ENCODE data around the gene TMEM129. TPM values are rescaled to one million over a fixed set of nuclear protein-coding genes. Genes with fewer than 3 reads are reported as not detected.

TMEM129 gene
- total RNA-seq, 1 donor from 2014 or later: 24.1 TPM

- peak; percentile 76 for DNase-seq (ENCODE audit: low spot score)
- intact Hi-C loops (cut with DNase I): loop anchor here (5.0 kb wide), 1 partner anchor 35 kb away; no protein-coding TSS in a partner anchor
Measured at GRCh38 chr4:1727117-1728031, 6.3 kb upstream of the TMEM129 start.

DNA sequence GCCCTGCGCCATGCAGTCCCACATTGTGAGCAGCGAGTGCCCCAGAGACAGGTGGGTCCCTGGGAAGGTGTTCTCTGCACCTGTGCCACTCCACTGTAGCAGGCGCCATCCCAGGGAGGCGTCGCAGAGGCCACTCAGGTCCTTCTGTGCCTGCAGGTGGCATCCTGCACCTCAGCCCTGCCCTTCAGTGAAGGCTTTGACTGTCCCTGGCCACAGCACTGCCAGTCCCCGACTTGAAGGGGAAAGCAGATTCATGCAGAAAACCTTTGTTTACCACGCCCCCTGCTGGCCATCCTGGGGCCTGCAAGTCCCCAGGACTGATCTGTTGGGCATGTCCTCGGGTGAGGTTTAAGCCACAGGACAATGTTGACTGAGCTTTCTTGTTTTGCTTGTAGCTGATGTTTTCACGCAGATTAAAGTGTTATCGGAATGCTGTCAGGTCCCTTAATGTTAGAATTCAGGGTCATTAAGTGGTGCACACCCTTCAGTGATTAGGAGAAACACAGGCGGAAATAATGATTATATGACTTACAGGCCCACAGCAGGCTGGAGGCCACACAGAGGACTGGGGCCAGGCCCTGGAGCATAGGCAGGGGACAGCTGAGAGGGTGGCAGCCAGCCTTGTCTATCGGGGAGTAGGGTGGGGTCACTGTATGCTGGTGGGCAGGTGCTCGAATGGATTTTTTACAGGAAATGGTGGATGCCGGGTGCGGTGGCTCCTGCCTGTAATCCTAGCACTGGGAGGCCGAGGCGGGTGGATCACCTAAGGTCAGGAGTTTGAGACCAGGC is 5.2 kb upstream of the TMEM129 start:
- intact Hi-C loops (cut with DNase I): loop anchor here (5.0 kb wide), 1 partner anchor 34 kb away; no protein-coding TSS in a partner anchor
- DNase-seq (ENCODE audit: low spot score) (peak; percentile 94), ATAC-seq (peak; percentile 58)

More at GRCh38 chr4:1727117-1728031, 6.3 kb upstream of the TMEM129 start:
- peak; percentile 23 for ATAC-seq

DNA sequence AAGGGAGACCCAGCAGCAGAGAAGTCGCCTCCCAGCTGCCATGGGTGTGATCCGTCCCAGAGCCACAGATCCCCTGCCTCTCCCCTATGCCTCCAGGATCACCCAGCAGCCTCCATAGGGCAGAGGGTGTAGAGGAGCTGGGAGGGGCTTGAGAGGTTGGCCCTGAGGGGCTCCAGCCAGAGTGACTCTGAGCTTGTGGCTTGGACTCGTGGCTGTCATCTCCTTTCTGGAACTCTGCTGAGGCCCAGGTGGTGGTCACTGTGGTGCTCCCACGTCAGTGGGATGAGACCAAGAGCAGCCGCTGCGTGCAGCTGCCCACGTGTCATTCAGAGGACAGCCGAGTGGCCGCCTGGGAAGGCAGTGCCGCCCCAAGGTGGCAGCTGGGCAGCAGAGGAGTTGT is 4.4 kb upstream of the TMEM129 start:
- ATAC-seq (no peak), DNase-seq (ENCODE audit: low spot score) (no peak)
- intact Hi-C loops (cut with DNase I): loop anchor here (5.0 kb wide), 1 partner anchor 33 kb away; no protein-coding TSS in a partner anchor

GRCh38 chr4:1723131-1723801 is 2.1 kb upstream of the TMEM129 start:
- intact Hi-C loops (cut with DNase I): no loop called here
- DNase-seq (ENCODE audit: low spot score) (no peak), ATAC-seq (no peak)

- DNase-seq (ENCODE audit: low spot score): no peak
- ATAC-seq: no peak
- intact Hi-C loops (cut with DNase I): no loop called here
Measured at GRCh38 chr4:1722551-1723118, 1.5 kb upstream of the TMEM129 start.

- DNase-seq (ENCODE audit: low spot score) (no peak), ATAC-seq (no peak)
- intact Hi-C loops (cut with DNase I): no loop called here
Measured at GRCh38 chr4:1721666-1722550, 785 bp upstream of the TMEM129 start.

DNA sequence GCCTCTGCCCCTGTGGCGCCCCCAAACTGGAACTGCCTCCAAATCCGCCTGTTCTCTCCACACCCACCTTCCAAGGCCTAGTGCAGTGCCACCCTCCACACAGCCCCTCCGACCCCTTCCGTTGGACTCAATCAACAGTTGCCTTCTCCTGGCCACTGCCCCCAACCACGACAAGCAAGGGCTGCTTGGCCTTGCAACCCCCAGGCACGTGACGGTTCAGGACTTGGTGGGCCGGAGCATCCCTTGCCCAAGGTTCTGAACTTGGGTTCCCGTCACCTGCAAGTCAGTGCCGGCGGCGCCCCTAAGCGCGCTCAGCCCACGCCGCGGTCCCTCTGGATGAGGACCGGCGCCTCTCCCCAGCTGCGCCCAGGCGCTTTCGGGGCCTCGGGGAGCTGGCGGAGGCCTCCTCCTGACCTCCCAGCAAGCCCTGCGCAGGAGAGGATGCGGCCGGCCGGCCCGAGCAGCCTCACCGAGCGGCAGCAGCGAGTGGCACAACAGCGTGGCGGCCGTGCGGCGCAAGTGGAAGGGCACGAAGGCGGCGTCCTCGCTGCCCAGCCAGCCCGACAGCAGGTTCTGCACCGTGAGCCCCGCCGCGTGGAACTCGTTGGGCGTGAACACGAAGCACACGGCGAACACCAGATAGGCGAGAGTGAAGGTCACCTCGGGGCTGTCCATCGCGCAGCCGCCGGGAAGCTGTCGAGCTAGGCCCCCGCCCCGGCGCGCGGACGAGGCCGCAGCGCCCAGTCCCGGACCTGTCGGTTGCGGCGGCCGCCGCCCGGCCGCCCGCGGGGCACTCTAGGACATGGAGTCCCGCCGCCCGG is 750 bp downstream of the TMEM129 start:
- ATAC-seq: peak; percentile 31
- DNase-seq (ENCODE audit: low spot score): peak; percentile 76
- intact Hi-C loops (cut with DNase I): no loop called here

DNA sequence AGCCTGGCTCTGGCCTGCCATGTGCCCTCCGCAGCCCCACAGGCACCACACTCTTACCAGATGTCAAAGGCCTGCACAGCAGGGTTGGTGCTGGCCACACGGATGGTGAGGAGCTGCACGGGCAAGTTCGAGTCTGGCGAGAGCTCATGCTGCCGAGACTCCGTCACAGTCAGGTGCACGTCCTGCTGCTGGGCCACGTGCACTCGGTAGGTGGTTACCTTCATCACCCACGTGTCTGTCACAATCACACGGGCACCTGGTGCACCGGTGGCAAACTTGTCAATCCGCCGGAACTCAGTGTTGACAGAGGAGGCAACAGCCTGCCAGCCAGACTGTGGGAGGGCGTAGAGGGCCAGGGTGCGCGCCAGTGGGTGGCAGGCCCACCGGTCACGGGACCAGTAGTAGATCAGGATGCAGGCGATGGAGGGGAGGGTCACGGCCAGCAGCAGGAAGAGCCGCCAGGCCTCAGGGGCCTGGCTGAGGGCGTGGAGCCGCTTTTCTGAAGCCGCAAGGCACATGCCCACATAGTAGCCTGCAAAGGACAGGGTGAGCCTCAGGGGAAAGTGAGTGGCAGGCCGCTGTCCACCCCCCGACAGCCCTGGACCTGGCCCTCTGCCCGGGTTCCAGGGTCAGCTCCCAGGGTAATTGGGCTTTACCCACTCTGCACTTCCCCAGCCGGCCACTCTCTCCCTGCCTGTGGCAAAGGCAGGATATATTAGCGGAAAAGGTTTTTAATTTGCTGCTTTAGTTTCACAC is 2.9 kb downstream of the TMEM129 start:
- DNase-seq (ENCODE audit: low spot score) (no peak), ATAC-seq (no peak)
- intact Hi-C loops (cut with DNase I): no loop called here

GRCh38 chr4:1717129-1718094 is 3.7 kb downstream of the TMEM129 start:
- DNase-seq (ENCODE audit: low spot score) (no peak), ATAC-seq (no peak)
- intact Hi-C loops (cut with DNase I): no loop called here

DNA sequence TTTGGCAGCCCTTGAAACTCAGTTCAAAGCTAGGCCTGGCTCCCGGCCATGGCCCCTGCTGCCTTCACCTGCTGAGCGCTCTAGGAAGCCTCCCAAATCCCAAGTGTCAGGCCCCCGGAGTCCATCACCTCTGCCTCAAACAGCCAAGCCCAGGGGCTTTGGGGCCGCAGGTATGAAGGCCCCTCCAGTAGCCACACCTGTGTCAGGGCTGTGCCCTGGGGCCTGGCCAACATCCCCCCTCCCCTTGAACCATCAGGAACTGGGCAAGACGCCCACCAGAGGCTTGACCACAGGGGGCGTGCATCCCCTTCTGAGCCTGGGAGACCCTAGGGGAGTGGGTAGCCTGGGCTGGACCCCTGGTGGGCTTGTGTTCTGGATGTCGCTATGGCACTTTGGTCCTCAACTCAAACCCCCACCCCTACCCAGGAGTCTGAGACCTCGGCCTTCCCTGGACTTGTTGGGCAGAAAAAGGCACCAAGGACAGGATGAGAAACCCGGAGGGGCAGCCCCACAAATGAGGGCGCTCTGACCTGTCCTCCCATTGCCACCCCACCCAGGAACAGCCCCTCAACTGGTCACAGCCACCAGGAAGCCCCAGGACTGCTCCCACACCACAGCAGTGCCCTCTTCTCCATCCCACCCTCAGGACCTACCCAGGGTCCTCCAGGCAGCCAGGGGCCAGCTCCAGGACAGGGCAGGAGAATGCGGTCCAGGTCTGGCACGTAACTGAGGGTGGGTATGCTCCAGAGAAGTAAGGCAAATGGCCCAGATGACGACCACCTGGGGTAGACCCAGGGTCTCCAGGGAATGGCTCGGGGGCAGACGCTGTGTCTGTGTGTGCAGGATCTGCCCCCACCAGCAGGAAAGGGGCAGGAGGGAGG is 4.8 kb downstream of the TMEM129 start:
- DNase-seq (ENCODE audit: low spot score): no peak
- ATAC-seq: no peak
- intact Hi-C loops (cut with DNase I): no loop called here

GRCh38 chr4:1715002-1715758 is 5.9 kb downstream of the TMEM129 start:
- no peak for DNase-seq (ENCODE audit: low spot score)
- no peak for ATAC-seq
- intact Hi-C loops (cut with DNase I): no loop called here

DNA sequence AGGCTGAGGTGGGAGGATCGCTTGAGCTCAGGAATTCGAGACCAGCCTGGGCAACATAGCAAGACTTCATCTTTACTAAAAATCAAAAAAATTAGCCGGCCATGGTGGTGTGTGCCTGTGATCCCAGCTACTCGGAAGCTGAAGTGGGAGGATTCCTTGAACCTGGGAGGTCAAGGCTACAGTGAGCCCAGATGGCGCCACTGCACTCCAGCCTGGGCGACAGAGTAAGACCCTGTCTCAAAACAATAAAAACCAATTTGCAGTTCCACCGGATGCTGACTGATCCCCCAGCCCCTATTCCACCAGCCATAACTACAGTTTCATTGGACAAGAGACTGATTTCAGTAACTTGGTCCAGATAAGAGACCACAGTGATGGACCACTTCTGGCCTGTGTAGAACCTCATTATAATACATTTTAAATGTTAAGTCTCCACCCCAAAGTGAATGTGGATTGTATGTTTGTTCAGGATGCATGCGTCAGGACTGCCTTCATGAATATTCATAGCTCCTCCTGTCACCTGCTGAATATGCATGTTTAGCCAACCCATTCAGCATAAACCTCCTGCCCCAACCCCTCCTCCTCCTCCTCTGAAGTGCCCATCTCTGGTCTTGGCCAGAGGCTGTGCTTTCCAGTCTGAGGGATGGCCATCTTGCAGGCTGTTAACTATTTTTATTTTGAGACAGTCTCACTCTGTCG is 6.7 kb downstream of the TMEM129 start:
- DNase-seq (ENCODE audit: low spot score) (no peak), ATAC-seq (no peak)
- intact Hi-C loops (cut with DNase I): no loop called here
